ENCODE results near the gene MYBPHL. TPM values are rescaled to one million over a fixed set of nuclear protein-coding genes. Genes with fewer than 3 reads are reported as not detected.

Gene MYBPHL
- total RNA-seq, 4 donors from 2014 or later, result 3.1 TPM; not detected in 3

DNA sequence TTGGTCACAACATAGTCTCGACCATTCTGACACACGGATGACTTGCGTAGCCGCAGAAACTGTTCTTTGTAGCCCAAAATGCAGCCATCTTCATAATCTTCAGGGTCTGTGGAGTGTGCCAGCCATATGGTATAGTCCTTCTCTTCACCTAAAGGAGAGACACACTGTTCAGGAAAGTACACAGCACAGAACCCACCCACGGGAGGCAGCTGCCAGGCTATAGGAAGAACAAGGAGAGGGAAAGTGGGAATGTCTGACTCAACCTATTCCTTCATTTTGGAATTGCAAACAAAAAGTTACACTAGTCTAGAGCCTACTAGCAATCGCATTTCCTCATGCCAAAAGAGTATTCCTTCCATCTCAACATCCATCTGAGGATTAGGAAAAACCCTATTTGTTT, 16.2 kb upstream of the MYBPHL start:
- DNase-seq, result no peak
- Histone ChIP-seq H3K27me3 (no peaks in the 10 kb centered on the region), H3K4me3 (no peak overlapping the region), H3K36me3 (peaks cover 0 to 100% of the 10 kb centered on the region in 2 donors), H3K9me3 (no peaks in the 10 kb centered on the region), H3K27ac (no peak overlapping the region), H3K4me1 (no peaks in the 10 kb centered on the region)
- TF ChIP-seq POLR2A (IDR thresholded peaks at IDR 0.05) (no peak), CTCF (IDR thresholded peaks at IDR 0.05 in 4 of 5, conservative IDR thresholded peaks at IDR 0.05 in 1 of 5) (no peak)
- intact Hi-C loops (cut with DNase I; ENCODE audit: low total_unique reads) (no loop called here), in situ Hi-C loops (cut with MboI; ENCODE audit: low sequenced_read_pairs in 4 of 4) (no loop called here)
- ATAC-seq, result no peak

DNA sequence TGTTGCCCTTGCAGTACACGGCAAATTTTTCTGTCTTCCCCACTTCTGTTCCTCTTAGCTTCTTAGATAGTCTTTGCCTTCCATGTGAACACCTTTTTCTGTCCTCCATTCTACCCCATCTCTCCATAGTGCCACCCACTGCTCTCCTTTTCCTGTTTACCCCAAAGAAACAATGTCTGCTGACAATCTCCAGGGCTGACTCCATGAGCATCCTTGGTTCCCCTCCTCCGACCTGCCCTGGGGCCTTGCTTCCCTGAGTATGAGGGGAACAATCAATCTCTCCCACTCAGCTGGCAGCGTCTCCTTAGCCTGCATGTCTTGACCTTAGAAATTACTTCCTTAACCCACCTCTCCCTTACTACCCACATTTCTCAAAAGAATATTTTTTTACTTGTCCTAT, 12.3 kb upstream of the MYBPHL start:
- intact Hi-C loops (cut with DNase I; ENCODE audit: low total_unique reads), result no loop called here
- no peak overlapping the region for H3K4me3 ChIP-seq
- TF ChIP-seq POLR2A (IDR thresholded peaks at IDR 0.05), result no peak
- DNase-seq (no peak), ATAC-seq (no peak)
- peaks cover 0 to 3% of the 10 kb centered on the region in 2 donors for H3K4me1 ChIP-seq
- in situ Hi-C loops (cut with MboI; ENCODE audit: low sequenced_read_pairs in 4 of 4), result no loop called here
- H3K36me3 ChIP-seq, result peaks cover 0 to 99% of the 10 kb centered on the region in 2 donors
- no peaks in the 10 kb centered on the region for H3K9me3 ChIP-seq
- peak overlapping the region in 1 of 4 donors; percentile 58 for H3K27ac ChIP-seq
- H3K27me3 ChIP-seq, result no peaks in the 10 kb centered on the region

DNA sequence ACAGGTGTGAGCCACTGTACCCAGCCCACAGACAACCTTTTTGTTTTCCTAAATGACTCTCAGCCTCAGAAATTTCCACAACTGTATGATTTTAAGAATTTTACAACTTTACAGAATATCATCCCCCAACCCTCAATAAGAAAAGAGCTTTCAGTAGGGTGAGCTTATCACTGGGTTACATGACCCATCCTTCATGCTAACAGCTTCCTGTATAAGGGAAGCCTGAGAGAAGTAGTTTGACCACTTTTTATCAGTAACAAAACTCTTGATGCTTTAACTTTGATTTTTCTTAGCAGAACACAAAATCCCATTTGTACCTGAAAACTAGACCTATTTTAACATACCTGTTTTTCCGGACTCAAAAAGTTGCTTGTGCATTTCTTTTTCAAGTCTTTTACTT, 9.7 kb upstream of the MYBPHL start:
- peak overlapping the region in 1 of 4 donors; percentile 29 for H3K27ac ChIP-seq
- TF ChIP-seq CTCF (IDR thresholded peaks at IDR 0.05 in 4 of 5, conservative IDR thresholded peaks at IDR 0.05 in 1 of 5) (no peak), POLR2A (IDR thresholded peaks at IDR 0.05) (no peak)
- no peak overlapping the region for H3K4me3 ChIP-seq
- H3K9me3 ChIP-seq, result no peaks in the 10 kb centered on the region
- no peaks in the 10 kb centered on the region for H3K27me3 ChIP-seq
- peaks cover 0 to 99% of the 10 kb centered on the region in 2 donors for H3K36me3 ChIP-seq
- DNase-seq, result no peak
- no peak for ATAC-seq
- peaks cover 9 to 14% of the 10 kb centered on the region in 2 donors for H3K4me1 ChIP-seq
- in situ Hi-C loops (cut with MboI; ENCODE audit: low sequenced_read_pairs in 4 of 4), result no loop called here
- intact Hi-C loops (cut with DNase I; ENCODE audit: low total_unique reads), result no loop called here

GRCh38 chr1:109315288-109315687, 8.5 kb upstream of the MYBPHL start:
- no peaks in the 10 kb centered on the region for H3K27me3 ChIP-seq
- H3K36me3 ChIP-seq, result peaks cover 0 to 99% of the 10 kb centered on the region in 2 donors
- peak overlapping the region in 2 of 4 donors; percentile 23 to 35 for H3K27ac ChIP-seq
- intact Hi-C loops (cut with DNase I; ENCODE audit: low total_unique reads) (no loop called here), in situ Hi-C loops (cut with MboI; ENCODE audit: low sequenced_read_pairs in 4 of 4) (no loop called here)
- H3K9me3 ChIP-seq, result no peaks in the 10 kb centered on the region
- no peak for DNase-seq
- no peak overlapping the region for H3K4me3 ChIP-seq
- ATAC-seq, result no peak
- peaks cover 9 to 14% of the 10 kb centered on the region in 2 donors for H3K4me1 ChIP-seq
- TF ChIP-seq CTCF (IDR thresholded peaks at IDR 0.05 in 4 of 5, conservative IDR thresholded peaks at IDR 0.05 in 1 of 5), result no peak
- no peak for TF ChIP-seq POLR2A (IDR thresholded peaks at IDR 0.05)

DNA sequence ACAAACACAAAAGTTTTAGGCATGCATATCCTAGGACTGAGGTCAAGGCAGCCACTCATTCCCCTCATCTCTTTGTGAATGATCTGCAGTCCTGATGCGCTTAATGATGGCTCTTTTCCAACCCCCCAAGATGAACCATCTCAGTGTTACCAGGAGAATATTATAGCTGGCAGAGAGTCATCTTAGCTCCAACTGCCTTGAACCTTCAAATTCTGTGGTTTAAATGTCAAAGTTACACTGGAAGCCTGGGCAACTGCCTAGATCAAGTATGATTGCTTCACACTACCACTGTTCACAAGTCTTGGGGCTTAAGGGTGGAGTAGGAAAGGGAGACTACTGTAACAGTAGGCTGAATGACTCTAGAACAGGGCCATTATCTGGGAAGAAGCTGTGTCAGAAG, 8.0 kb upstream of the MYBPHL start:
- Histone ChIP-seq H3K9me3 (no peaks in the 10 kb centered on the region), H3K27me3 (no peaks in the 10 kb centered on the region), H3K36me3 (peaks cover 0 to 99% of the 10 kb centered on the region in 2 donors), H3K27ac (peak overlapping the region in 2 of 4 donors; percentile 23 to 35), H3K4me1 (peaks cover 9 to 14% of the 10 kb centered on the region in 2 donors), H3K4me3 (no peak overlapping the region)
- DNase-seq (no peak), ATAC-seq (peak in 1 of 2 donors; percentile 6)
- intact Hi-C loops (cut with DNase I; ENCODE audit: low total_unique reads), result no loop called here
- in situ Hi-C loops (cut with MboI; ENCODE audit: low sequenced_read_pairs in 4 of 4), result no loop called here
- TF ChIP-seq CTCF (IDR thresholded peaks at IDR 0.05 in 4 of 5, conservative IDR thresholded peaks at IDR 0.05 in 1 of 5) (no peak), POLR2A (IDR thresholded peaks at IDR 0.05) (no peak)
